Stimulated activated CD8-positive, alpha-beta memory T cell treated with anti-CD3 and anti-CD28 coated beads, Interleukin-7, amount 100 ng/mL, for 48 hours (primary cell): ENCODE measurements around the gene DPP9.
A peak's percentile ranks its signal among the peaks of the same experiment; 100 is the strongest.
"Not testable (repeated sequence)": the region's sequence is repeated elsewhere in the genome, so short reads cannot be mapped to it uniquely, and the experiment has no call there.

ENCODE experiments used
- DNase-seq, 2 donors: peaks; one replicate each; pipeline ENCODE4 v3.0.0-alpha.2; 2020; ENCODE audit warnings: low read depth in 1 of 2; ENCODE audit errors: extremely low read depth in 1 of 2

Gene DPP9

DNA sequence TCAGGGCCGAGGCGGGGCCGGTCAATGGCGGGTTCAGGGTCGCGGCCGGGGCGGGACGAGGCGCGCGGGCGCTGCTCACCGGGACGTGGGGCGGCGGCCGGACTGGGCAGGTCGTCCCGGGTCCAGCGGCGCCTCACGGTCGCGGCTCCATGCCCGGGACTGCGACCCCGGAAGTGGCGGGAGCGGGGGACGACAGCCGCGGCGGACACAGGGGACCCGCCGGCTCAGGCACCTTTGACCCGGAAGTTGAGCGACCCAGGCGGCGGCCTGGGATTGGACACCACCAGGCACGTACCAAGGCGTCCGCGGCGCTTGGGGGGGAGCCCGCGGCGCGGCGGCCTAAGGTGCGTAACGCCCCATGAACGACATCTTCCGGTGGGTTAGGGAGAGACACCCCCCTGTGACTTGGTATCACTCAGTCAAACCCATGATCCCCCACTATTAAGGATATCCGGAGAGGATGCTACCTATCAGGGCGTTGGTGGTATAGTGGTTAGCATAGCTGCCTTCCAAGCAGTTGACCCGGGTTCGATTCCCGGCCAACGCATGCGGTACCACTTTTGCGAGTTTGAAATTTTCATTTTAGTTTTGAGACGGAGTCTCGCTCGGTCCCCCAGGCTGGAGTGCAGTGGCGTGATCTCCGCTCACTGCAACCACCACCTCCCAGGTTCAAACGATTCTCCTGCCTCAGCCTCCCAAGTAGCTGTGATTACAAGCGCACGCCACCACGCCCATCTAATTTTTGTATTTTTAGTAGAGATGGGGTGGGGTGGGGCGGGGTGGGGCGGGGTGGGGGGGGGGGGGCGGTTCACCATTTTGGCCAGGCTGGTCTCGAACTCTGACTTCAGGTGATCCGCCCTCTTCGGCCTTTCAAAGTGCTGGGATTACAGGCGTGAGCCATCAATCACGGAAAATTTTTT is at the start of gene DPP9:
TSS of gene DPP9 (minus strand) at position 248 of the 920 bp plus-strand sequence. CDS start 3,936 bp downstream, outside the sequence.
- DNase-seq = peak; percentile 94 to 95

DNA sequence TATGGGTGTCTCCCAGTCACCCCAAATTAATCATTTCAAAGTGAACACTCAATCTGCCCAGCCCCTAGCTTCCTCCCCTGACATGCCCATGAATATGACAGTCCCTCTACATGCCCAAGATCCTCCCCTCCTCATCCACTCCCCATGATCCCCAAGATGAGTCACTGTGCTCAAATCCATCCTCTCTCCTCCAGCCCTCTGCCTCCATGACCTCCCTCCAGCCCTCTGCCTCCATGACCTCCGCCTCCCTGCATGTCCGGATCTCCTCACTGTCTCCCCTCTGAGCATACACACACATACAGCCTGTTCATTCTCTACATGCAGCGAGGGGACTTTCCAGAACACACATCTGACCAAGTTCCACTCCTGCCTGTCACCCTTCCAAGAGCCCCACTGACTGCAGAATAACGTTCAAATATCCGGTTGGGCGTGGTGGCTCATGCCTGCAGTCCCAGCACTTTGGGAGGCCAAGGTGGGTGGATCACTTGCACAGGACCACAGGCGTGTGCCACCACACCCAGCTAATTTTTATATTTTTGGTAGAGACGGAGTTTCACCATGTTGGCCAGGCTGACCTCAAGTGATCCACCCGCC is 49.5 kb upstream of the DPP9 start:
- DNase-seq = no peak

DNA sequence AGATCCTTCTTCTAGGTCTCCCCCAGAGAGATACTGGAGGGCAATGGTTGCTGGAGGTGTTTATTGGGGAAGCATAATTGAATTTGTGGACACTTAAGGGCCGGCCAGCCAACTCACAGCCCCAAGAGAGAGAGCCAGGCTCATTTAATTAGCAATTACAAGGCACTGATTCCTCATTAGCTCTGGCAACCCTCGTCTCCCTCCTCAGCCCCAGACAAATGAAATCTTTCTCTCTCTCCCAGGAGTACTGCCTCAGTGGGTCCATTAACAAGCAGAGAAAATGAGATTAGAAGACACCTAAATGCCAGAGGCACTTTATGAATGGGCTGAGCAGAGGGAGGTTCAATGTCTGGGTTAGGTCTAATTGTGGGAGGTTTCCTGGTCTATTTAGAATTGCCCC is 48.9 kb upstream of the DPP9 start:
- no peak for DNase-seq

DNA sequence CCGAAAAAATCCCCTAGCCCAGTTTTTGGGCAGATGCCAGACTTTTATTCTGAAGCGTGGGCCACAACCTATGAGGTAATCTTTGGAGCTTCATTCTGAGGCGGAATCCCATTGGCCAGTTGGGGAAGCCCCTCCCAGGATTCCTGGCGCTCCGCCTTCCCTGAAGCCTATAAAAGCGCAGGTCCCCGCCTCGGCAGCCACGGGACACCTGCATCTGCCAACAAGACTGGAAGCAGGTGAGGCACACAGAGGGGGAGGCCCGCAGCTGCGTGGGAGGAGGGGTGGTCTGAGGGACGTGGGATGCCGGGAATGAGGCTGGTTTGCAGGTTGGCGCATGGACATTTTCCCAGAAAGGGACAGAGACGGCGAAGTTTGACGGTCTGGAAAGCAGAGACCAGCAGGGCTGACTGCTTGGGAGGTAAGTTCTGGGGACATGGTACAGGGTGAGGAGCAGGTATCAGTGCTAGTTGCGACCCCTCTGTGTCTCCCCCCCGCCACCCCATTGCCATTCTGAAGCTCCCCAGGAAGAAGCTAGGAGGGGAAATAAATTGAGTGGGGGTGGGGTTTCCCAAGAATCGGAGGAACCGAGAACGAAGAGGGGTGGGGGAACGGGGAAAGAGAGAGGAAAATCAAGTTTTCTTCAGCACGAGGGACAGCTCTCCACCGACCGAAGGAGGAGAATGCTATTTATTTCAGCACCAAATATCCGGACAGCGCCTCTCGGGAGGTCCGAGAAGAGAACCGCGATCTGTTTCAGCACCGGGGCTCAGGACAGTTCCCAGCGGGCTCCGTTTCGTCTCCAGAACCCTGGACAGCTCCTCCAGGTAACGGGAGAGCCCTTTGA is 45.5 kb upstream of the DPP9 start:
- DNase-seq = peak; percentile 46 to 60

DNA sequence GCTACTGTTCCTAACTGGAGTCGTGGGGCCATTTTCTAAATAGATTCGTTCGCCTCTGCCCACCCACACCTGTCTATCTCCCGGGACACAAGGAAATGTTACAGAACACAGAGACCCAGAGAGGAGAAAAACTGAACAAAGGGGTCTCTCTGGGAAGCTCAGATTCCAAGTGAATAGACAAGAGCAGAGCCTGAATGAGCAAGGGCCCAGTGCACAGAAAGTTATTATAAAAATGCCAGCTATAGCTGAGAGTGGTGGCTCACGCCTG is 40.7 kb upstream of the DPP9 start:
- no peak for DNase-seq

DNA sequence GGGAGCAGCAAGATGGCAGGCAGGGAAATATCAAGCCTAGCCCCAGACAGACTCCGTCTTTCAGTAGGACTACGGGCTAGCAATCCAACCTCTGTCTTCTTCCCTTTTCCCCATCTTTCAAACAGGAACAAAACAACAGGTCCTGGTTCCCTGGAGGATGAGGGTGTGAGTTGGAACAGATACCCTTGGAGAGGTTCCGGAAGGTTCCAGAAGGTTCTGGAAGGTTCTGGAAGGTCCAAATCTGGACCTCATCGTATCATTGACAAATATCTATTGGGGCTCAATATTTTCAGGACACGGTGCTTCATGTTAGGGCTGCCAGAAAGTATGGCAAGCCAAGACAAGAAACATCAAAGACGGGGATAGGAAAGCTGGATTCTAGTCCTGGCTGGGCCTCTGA is 39.4 kb upstream of the DPP9 start:
- DNase-seq = no peak

DNA sequence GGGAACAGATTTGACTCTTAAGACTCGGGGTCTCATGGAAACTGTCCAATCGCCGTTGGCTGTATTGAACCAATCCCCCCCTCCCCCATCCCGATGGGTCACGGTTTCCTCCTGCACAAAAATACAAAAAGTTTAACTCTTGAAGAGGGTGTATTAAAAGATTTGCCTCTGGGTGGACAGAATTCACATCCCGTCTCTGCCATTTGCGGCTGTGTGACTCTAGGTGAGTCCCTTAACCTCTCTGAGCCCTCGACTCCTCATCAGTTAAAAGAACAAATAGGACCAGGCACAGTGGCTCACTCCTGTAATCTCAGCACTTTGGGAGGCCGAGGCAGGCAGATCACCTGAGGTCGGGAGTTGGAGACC is 36.6 kb upstream of the DPP9 start:
- DNase-seq = no peak

DNA sequence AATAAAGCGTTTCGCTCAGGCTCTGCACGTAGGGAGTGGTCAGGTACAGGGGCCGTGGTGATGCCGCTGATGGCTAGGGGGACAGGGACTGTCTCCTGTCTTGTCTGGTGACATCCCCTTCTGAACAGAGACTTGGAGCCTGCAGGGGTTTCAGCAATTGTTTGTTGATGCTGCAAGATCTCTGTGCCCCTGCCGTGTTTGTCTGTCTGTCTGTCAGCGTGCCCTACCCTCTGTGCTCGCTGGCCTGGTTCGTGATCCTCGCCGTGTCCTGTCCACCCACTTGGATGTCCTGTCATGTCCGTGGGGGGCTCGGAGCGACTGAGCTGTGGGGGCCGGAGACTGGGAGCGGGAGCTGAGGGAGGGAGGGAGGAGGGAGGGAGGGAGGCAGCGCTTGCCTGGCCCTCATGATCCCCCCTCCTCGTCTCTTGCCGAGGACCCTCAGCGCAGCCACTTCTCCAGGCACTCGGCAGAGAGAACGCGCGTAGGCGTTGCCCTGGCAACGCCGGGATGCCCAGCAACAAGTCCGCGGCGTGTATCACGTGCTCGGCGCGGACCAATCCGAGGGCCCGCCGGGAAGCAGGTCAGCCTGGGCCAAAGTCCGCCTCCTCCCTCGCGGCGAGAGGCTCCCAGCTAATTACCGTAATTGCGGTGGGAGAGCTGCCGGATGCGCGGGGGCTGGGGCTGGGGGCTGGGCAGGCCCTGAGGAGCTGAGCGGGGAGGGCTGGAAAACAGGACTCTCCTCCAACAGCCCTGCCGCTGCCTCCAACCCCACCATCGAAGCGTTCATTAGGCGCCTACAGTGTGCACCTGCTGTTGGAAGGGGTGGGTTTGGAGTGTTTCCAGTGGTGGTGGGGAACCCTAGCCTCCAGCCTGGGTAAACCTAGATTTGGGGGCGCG is 36.0 kb upstream of the DPP9 start:
- peak; percentile 59 to 61 for DNase-seq

DNA sequence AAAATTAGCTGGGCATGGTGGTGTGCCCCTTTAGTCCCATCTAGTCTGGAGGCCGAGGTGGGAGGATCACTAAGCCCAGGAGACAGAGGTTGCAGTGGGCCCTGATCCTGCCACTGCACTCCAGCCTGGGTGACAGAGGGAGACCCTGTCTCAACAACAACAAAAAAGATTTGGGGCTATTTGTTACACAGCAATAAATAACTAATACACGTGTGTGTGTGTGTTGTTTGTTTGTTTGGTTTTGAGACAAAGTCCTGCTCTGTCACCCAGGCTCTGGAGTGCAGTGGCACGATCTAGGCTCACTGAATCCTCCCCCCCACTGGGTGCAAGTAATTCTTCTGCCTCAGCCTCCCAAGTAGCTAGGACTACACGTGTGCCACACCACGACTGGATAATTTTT is 35.0 kb upstream of the DPP9 start:
- no peak for DNase-seq

DNA sequence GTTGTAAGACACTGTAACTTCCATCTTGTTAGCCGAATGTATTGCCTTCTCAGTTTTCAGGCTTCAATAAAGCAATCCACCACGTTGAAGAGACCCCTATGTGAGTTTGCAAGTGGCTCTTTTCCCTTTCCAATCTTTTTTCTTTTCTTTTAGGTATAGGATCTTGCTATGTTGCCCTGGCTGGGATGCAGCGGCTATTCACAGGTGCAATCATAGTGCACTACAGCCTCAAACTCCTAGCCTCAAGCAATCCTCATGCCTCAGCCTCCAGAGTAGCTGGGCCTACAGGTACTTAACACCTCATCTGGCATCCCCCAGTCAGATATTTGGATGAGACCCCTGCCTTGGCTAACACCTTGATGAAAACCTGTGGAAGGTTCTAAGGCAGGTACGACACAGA is 34.4 kb upstream of the DPP9 start:
- no peak for DNase-seq

DNA sequence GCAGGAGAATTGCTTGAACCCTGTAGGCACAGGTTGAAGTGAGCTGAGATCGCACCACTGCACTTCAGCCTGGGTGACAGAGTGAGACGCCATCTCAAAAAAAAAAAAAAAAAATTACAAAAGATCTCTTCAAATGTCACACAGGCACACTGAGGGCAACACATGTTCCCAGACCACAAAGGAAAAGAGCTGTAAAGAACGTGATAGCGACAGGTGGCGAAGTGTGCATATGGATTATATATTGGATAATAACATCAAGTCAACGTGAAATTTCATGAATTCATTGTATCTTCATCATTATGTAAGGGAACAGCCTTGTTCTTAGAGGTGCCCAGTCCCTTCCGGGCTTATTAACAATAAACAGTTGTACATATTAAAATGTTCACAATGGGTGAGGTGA is 31.8 kb upstream of the DPP9 start:
- DNase-seq = no peak

DNA sequence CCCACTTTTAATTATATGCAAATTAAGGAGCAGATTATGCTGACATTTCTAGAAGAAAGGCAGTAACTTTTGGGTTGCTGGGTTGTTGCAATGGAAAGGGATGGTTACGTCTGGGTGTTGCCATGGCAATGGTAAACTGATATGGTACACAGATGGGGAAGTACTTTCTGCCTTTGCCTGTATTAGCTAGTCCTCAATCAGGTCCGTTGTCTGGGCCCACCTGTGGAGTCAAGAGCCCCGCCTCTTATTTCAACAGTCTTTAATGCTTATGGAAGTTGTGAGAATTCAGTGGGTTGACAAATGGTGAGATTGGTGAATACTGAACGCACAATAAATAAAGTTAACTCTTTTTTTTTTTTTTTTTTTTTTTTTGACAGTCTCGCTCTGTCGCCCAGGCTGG is 30.6 kb upstream of the DPP9 start:
- DNase-seq = no peak

DNA sequence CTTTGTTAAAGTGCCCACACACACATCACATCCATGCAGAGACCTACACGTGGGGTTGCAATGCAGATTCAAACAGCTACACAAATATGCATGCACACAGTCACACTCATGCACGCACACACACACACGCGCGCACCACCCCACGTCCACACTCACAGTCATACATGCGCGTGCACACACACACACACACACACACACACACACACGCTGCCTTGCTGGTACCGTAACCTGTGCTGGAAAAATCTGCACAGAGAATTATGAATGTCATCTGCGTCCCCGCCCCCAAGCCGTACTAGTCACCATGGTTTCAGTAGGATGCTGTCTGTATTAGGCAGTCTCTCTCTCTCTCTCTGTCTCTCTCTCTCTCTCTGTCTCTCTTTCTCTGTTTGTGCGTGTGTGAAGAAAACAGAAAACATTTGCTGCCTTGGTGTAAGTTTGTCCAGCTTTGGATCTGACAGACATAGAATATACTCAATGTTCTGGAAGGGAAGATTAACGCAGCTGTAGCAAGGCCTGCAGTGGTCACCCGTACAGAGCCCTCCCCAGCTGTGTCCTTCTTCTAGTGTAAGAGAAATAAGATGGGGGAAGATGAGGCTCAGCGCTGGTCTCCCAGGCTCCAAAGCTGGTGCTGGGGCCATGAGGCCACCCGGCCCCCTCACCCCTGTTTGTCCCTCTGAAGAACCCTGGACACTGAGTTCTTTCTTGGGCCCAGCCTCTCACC is 26.4 kb upstream of the DPP9 start:
- DNase-seq = no peak

DNA sequence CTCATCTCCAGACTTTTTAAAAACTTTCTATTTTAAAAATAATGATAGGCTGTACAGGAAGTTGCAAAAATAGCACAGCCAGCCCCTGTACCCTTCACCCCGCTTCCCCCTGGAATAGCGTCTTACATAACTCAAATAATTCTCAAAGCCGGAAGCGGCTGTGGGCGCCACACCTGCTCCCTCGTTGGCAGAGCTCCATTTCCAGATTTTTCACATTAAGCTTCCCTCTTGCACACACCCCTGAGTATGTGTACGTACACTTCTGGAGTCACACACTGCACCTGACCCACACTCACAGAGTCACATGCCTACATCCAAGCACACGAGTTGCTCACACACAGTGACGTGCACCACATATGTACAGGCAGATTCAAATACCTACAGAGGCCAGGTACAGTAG is 24.9 kb upstream of the DPP9 start:
- no peak for DNase-seq

DNA sequence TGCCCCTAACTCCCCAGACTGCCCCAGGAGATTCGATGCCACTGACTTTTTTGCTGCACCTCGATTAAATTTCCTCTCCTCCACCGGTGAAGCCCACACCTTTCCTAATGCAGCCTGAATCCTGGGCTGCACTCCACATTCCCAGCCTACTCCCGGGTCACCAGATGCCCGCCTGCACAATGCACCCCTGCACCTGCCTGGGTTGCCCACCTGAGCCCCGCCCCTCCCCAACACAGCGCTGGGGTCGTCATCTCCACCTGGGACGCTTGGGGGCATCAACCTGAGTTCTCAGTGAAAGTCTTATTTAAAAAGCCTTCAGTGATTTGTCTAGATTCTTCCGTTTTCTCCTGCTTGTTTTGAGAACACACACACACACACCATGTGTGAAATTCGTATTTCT is 24.5 kb upstream of the DPP9 start:
- DNase-seq = no peak

DNA sequence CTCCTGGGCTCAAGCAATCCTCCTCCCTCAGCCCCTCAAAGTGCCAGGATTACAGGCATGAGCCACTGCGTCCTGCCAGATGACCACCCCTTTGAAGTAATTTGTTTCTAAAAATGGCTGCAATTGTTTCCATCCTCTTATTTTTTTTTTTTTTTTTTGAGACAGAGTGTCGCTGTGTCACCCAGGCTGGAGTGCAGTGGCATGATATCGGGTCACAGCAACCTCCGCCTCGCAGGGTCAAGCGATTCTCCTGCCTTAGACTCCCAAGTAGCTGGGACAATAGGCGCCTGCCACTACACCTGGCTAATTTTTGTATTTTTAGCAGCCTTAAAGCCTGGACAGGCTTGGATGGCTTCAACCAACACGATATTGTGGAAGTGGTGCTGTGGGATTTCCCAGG is 22.3 kb upstream of the DPP9 start:
- DNase-seq = no peak

DNA sequence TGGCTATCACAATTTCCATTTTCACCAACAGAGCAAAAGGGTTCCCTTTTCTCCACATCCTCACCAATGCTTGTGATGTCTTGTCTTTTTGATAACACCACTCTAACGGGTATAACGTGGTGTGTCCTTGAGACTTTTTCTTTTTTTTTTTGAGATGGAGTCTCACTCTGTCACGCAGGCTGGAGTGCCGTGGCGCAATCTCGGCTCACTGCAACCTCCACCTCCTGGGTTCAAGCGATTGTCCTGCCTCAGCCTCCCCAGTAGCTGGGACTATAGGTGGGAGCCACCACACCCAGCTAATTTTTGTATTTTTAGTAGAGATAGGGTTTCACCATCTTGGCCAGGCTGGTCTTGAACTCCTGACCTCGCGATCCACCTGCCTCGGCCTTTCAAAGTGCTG is 21.5 kb upstream of the DPP9 start:
- not testable (repeated sequence) for DNase-seq

DNA sequence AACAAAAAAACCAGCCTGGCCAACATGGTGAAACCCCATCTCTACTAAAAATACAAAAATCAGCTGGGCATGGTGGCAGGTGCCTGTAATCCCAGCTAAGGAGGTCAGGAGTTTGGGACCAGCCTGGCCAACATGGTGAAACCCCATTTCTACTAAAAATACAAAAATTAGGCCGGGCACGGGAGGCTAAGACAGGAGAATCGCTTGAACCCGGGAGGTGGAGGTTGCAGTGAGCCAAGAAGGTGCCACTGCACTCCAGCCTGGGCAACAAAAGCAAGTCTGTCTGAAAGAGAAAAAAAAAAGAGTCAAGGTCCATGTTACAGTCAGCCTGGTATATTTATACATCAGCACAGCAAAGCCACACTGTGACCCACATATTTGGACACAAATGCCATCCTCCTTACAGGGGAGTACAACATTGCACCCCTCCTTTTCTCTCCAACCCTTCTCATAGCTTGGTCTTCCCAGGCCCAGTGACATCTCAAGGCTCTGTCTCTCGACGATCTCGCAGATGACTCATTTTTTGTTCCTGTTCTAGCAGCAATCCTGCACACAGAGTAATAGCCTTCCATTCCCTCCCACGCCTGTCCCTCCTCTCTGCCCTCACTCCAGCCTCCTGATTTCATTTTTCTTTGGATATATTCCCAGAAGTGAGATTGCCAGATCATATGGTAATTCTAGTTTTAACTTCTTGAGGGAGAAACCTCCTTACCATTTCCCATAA is 21.0 kb upstream of the DPP9 start:
- DNase-seq = no peak
